Epithelial cell of esophagus (primary cell): ENCODE measurements around the gene TMEM163.

Experiments used
- DNase-seq: peaks from one replicate; pipeline ENCODE4 v3.0.0; 2010; ENCODE audit warnings: low read depth
- H3K4me3 ChIP-seq: 2 replicates; pipeline ENCODE4 v1.5.1; 2011; ENCODE audit warnings: mild to moderate bottlenecking, low read length, control low read depth
- TF ChIP-seq, protein P1 (sequence below): IDR thresholded peaks from 2 replicates; pipeline ENCODE4 v1.5.1; 2011; ENCODE audit warnings: low read depth, mild to moderate bottlenecking, low read length, control low read depth, inconsistent platforms; ENCODE audit not compliant: insufficient read depth; ENCODE audit errors: missing control alignments

The TMEM163 gene

DNA sequence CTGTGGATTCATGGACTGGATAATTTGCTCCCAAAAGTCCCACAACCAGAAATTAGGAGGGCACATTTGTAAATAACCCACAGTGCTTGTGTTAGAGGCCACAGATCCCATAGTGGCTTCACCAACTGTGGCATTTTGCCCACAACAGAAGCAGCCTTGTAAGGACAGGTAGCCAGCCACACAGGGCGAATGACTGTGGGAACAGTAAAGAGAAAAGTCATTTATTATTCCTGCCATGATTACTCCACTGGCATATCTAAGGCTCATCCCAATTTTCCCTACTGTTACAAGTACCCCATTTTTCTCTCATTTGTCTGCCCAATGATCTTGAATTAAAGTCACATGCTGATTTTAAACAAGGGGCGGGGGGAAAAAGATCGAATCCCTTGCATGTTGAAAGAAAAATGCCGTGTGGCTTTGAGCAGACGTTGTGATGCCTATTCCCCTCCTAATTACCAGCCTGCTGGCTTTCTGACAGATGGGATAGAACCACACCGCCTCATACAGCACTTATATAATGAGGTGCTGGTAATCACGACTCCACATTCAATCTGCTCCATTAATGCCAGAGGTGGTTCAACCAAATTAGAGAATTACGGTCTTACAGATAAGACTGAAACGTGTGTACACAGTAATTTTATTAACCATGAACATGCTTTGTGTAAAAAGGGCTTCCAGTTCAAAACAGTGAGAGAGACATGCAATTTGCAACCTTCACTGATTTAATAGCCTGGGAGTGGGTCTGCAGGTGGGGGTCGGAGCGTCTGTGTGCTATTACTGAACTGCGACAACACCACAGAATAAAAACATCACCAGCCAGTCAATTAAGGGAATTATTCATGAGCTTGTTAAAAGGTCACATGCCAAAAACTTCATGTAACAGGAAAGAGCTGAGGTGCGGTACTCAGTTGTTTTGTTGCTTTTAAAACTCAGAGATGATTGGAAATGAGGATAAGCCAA, 196.0 kb downstream of the TMEM163 start:
- TF ChIP-seq, protein P1, sequence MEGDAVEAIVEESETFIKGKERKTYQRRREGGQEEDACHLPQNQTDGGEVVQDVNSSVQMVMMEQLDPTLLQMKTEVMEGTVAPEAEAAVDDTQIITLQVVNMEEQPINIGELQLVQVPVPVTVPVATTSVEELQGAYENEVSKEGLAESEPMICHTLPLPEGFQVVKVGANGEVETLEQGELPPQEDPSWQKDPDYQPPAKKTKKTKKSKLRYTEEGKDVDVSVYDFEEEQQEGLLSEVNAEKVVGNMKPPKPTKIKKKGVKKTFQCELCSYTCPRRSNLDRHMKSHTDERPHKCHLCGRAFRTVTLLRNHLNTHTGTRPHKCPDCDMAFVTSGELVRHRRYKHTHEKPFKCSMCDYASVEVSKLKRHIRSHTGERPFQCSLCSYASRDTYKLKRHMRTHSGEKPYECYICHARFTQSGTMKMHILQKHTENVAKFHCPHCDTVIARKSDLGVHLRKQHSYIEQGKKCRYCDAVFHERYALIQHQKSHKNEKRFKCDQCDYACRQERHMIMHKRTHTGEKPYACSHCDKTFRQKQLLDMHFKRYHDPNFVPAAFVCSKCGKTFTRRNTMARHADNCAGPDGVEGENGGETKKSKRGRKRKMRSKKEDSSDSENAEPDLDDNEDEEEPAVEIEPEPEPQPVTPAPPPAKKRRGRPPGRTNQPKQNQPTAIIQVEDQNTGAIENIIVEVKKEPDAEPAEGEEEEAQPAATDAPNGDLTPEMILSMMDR: no peak
- no peak overlapping the region for H3K4me3 ChIP-seq
- DNase-seq: no peak

DNA sequence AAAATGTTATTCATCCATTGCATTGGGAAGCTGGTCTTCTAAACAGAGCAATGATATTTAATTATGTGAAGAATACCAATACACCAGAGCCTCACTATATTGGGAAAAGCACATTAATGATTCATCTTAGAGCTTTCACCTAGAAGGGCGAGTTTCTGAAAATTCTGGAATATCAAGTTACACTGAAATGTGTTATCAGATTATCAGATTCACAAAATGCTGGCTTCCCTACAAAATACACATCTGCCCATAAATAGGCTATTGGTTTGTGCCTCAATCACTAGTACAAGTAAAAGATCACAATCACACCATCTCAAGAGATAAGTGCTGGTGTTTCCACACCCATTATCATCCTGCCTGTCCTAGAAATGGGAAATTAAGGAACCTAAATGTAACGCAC, 200.7 kb downstream of the TMEM163 start:
- TF ChIP-seq, protein P1: no peak
- H3K4me3 ChIP-seq: no peak overlapping the region
- DNase-seq: no peak

DNA sequence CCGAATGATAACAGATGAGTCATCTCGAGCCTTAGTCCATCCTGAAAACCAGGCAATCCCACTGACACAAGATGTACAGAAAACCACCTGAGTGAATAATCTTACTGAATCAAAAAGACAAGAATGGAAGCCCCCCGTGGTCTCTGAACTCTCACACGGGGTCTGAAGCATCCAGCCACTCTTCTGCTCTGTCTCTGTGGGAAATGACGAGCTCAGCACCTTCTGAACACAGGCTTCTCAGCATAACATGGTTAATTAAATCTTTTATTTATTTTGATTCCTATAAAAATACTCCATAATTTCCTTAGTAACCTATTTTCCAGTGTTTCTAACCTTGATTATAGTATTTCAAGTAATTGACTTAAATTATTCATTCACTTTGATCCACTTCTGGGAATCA, 203.7 kb downstream of the TMEM163 start:
- no peak overlapping the region for H3K4me3 ChIP-seq
- TF ChIP-seq, protein P1: no peak
- DNase-seq: no peak

DNA sequence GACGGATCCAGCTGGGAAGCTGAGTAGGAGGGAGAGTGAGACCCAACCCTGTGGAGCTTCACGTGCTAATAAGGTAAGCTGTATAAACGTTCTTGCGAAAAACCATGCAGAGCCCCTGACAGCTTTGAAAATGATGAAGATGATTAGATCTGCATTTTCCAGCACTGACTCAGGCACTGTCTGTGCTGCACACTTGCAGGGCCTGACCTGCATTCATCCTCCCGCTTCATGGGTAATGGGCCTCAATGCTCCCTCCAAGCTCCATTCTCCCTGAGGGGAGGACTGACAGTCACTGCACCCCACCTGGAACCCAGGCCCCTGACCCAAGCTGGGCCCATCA, 205.4 kb downstream of the TMEM163 start:
- DNase-seq: no peak
- TF ChIP-seq, protein P1: no peak
- no peak overlapping the region for H3K4me3 ChIP-seq

DNA sequence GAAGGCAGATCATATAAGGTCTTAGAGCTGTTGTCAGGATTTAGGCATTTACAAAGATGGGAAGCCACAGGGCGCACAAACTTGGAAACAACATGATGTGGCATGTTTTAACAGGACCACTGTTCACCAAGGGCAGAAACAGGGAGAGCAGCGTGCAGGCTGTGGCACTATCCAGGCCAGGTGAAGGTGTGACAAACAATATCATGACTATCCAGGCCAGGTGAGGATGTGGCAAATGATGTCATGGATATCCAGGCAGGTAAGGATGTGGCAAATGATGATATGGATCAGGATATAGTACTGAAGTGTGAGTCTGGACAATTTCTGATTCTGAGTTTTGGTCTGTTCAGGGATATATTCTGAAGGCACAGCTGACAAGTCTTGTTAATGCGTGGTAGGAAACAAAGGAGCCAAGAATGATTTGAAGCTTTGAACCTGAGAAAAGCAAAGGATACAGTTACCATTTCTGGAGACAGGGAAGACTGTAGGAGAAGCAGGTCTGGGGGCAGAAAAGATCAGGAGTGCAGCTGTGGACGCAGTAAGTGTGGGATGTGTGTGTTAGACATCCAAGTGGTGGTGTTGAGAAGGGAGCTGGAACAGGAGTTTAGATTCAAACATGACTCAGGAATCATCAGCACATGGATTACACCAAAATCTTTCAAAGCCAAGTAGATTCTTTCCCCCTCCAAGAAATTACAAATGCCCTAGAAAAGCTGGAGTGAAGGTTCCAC, 205.9 kb downstream of the TMEM163 start:
- DNase-seq: peak; percentile 41
- TF ChIP-seq, protein P1: no peak
- H3K4me3 ChIP-seq: no peak overlapping the region

DNA sequence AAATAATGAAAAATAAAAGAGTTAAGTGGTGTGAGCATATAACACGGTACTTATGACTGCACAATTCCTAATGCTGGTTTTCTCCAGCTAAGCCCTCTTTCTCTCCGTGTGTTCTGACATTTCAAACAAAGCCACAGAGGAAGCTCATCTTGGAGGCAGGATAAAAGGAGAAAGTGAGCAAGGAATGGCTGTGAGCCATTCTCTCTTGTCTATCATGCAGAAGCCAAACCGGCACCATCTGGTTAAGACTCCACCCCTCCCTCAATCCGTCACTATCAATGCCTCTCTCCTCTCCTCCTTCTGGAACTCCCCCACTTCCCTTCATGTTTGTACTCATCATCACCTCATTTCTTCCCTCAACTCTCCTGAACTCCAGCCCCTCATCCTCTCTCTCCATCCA, 210.4 kb downstream of the TMEM163 start:
- no peak overlapping the region for H3K4me3 ChIP-seq
- TF ChIP-seq, protein P1: no peak
- DNase-seq: no peak
